ENCODE results near the gene PDSS2.

DNA sequence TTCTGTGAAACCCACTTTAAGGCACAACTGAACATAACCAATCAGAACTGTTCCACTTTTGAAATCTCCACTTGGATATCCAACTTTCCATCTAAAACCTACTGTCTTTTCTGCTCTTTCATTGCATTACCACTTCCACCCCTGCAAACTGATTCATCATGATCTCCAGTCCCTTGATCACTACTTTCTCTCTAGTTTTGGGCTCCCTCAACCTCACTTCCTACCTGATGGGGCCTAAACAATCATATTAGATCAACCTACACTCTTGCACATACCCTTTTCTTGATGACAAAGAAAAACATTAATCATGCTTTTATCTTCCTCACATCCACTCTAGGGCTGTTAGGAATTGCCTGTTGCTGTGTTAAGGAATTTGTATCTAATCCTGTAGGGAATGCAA is 137.6 kb downstream of the PDSS2 start:
- no peak for TF ChIP-seq TAF1 (IDR thresholded peaks at IDR 0.05; ENCODE audit: low read depth, low read length)
- TF ChIP-seq POLR2A (IDR thresholded peaks at IDR 0.05; ENCODE audit: low read depth, low read length) = no peak
- no peak for TF ChIP-seq POLR2AphosphoS5 (IDR thresholded peaks at IDR 0.05; ENCODE audit: low read depth, low read length)
- TF ChIP-seq SPI1 (IDR thresholded peaks at IDR 0.05; ENCODE audit: low read depth, low read length) = no peak
- no peak for TF ChIP-seq PAX5 (IDR thresholded peaks at IDR 0.05; ENCODE audit: insufficient read depth, low read length, severe bottlenecking)

All from GM12891 (cell line).